Tibial nerve (tissue), 3 donors: ENCODE data around the gene SFXN3.

ENCODE experiments used
- POLR2A ChIP-seq, 2 donors: fragments of 450-650 bp; IDR thresholded peaks; one replicate each; pipeline ENCODE4 v1.6.1; 2017; ENCODE audit warnings: antibody characterized with exemption in 2 of 2, mild to moderate bottlenecking in 2 of 2, moderate library complexity in 2 of 2
- TF ChIP-seq, protein P1 (sequence below), 5 experiments: fragments of 200-600 bp in 3 of 5; fragments of 450-650 bp in 2 of 5; sonication (generic) in 3 of 5; IDR thresholded peaks; one replicate each; pipeline ENCODE4 v1.5.1; 2016 to 2019; ENCODE audit warnings: antibody characterized with exemption in 5 of 5, mild to moderate bottlenecking in 3 of 5, moderate library complexity in 2 of 5

- TF ChIP-seq, protein P1, sequence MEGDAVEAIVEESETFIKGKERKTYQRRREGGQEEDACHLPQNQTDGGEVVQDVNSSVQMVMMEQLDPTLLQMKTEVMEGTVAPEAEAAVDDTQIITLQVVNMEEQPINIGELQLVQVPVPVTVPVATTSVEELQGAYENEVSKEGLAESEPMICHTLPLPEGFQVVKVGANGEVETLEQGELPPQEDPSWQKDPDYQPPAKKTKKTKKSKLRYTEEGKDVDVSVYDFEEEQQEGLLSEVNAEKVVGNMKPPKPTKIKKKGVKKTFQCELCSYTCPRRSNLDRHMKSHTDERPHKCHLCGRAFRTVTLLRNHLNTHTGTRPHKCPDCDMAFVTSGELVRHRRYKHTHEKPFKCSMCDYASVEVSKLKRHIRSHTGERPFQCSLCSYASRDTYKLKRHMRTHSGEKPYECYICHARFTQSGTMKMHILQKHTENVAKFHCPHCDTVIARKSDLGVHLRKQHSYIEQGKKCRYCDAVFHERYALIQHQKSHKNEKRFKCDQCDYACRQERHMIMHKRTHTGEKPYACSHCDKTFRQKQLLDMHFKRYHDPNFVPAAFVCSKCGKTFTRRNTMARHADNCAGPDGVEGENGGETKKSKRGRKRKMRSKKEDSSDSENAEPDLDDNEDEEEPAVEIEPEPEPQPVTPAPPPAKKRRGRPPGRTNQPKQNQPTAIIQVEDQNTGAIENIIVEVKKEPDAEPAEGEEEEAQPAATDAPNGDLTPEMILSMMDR (IDR thresholded peaks at IDR 0.05) = no peak
- TF ChIP-seq POLR2A (IDR thresholded peaks at IDR 0.05) = no peak
Measured at GRCh38 chr10:101010329-101010728, 20.7 kb upstream of the SFXN3 start.
